HEK293 (cell line): ENCODE data around the gene NAP1L3.
A peak's percentile ranks its signal among the peaks of the same experiment; 100 is the strongest.

Experiments
- CTCF ChIA-PET: fragments of 350-600 bp; formaldehyde crosslinking; extraction: SDS; loops from one replicate; lab custom pipeline; 2021; ENCODE audit warnings: antibody characterized with exemption; lab: Yijun Ruan, JAX
- POLR2A ChIA-PET: fragments of 300-600 bp; formaldehyde crosslinking; extraction: SDS; loops from one replicate; lab custom pipeline; 2020; ENCODE audit warnings: antibody characterized with exemption, inconsistent platforms; lab: Yijun Ruan, JAX
- H3K27ac ChIP-seq: fragments of 200-500 bp; sonication (Bioruptor generic); 2 replicates; pipeline ENCODE4 v1.5.1; 2014; ENCODE audit warnings: low read depth, low read length, control low read depth, inconsistent platforms; ENCODE audit errors: extremely low read depth
- H3K36me3 ChIP-seq, 2 experiments: fragments of 200-500 bp in 1 of 2; sonication (Bioruptor generic) in 1 of 2; 1 replicate in 1 of 2; 2 replicates in 1 of 2; pipeline ENCODE4 v1.5.1; 2014 to 2017; ENCODE audit warnings: inconsistent platforms in 2 of 2, low read length in 2 of 2; ENCODE audit not compliant: control insufficient read depth in 2 of 2, insufficient read depth in 1 of 2
- H3K4me1 ChIP-seq: fragments of 200-500 bp; sonication (Bioruptor generic); 2 replicates; pipeline ENCODE4 v1.5.1; 2014; ENCODE audit warnings: mild to moderate bottlenecking, low read length, inconsistent platforms; ENCODE audit not compliant: control insufficient read depth, insufficient read depth
- H3K4me3 ChIP-seq: 2 replicates; pipeline ENCODE4 v1.5.1; 2011; ENCODE audit warnings: low read depth, mild to moderate bottlenecking, control low read depth, low read length, moderate library complexity
- H3K9me3 ChIP-seq: fragments of 200-500 bp; sonication (Bioruptor generic); 2 replicates; pipeline ENCODE4 v1.5.1; 2014; ENCODE audit warnings: low read depth, low read length, inconsistent platforms; ENCODE audit not compliant: control insufficient read depth, insufficient read depth
- EGR2 ChIP-seq: fragments of 450-650 bp; formaldehyde crosslinking; IDR thresholded peaks from 2 replicates; pipeline ENCODE4 v1.5.1; 2016; ENCODE audit warnings: low read depth, missing biosample characterization, missing genetic modification characterization
- GFI1B ChIP-seq: fragments of 450-650 bp; formaldehyde crosslinking; IDR thresholded peaks from 2 replicates; pipeline ENCODE4 v1.5.1; 2016; ENCODE audit warnings: missing biosample characterization, missing genetic modification characterization
- HOXC10 ChIP-seq: sonication (generic); formaldehyde crosslinking; IDR thresholded peaks from 2 replicates; pipeline ENCODE4 v1.8.1; 2023; ENCODE audit warnings: mild to moderate bottlenecking, missing genetic modification reagents
- MZF1 ChIP-seq: fragments of 450-650 bp; formaldehyde crosslinking; IDR thresholded peaks from 2 replicates; pipeline ENCODE4 v1.5.1; 2017; ENCODE audit warnings: missing biosample characterization, missing genetic modification characterization, borderline replicate concordance
- SP3 ChIP-seq: fragments of 450-650 bp; formaldehyde crosslinking; IDR thresholded peaks from 2 replicates; pipeline ENCODE4 v1.5.1; 2016; ENCODE audit warnings: missing biosample characterization, missing genetic modification characterization
- WT1 ChIP-seq: fragments of 450-650 bp; formaldehyde crosslinking; IDR thresholded peaks from 2 replicates; pipeline ENCODE4 v1.5.1; 2016; ENCODE audit warnings: missing biosample characterization, missing genetic modification characterization
- ZNF112 ChIP-seq: fragments of 450-650 bp; formaldehyde crosslinking; IDR thresholded peaks from 2 replicates; pipeline ENCODE4 v1.5.0; 2017; ENCODE audit warnings: missing biosample characterization, missing genetic modification characterization
- ZNF121 ChIP-seq: fragments of 450-650 bp; formaldehyde crosslinking; IDR thresholded peaks from 2 replicates; pipeline ENCODE4 v1.5.1; 2016; ENCODE audit warnings: missing biosample characterization, missing genetic modification characterization
- ZNF2 ChIP-seq: fragments of 450-650 bp; formaldehyde crosslinking; IDR thresholded peaks from 2 replicates; pipeline ENCODE4 v1.5.1; 2016; ENCODE audit warnings: missing biosample characterization, missing genetic modification characterization
- ZNF335 ChIP-seq: fragments of 450-650 bp; formaldehyde crosslinking; conservative IDR thresholded peaks from 2 replicates; pipeline ENCODE4 v1.5.1; 2016; ENCODE audit warnings: missing biosample characterization, missing genetic modification characterization
- ZNF426 ChIP-seq: fragments of 450-650 bp; formaldehyde crosslinking; IDR thresholded peaks from 2 replicates; pipeline ENCODE4 v1.5.1; 2017; ENCODE audit warnings: missing biosample characterization, missing genetic modification characterization, mild to moderate bottlenecking, inconsistent platforms, moderate library complexity
- ZNF549 ChIP-seq: fragments of 450-650 bp; IDR thresholded peaks from 2 replicates; pipeline ENCODE4 v1.5.1; 2018; ENCODE audit warnings: missing biosample characterization, missing genetic modification characterization, mild to moderate bottlenecking, inconsistent platforms, moderate library complexity
- ZNF600 ChIP-seq: fragments of 450-650 bp; formaldehyde crosslinking; IDR thresholded peaks from 2 replicates; pipeline ENCODE4 v1.5.1; 2016; ENCODE audit warnings: missing biosample characterization, missing genetic modification characterization
- ZNF629 ChIP-seq: fragments of 450-650 bp; formaldehyde crosslinking; IDR thresholded peaks from 2 replicates; pipeline ENCODE4 v1.5.1; 2017; ENCODE audit warnings: missing biosample characterization, missing genetic modification characterization
- ZNF658 ChIP-seq: fragments of 450-650 bp; formaldehyde crosslinking; IDR thresholded peaks from 2 replicates; pipeline ENCODE4; 2016; ENCODE audit warnings: missing biosample characterization, missing genetic modification characterization
- ZNF670 ChIP-seq: fragments of 450-650 bp; formaldehyde crosslinking; IDR thresholded peaks from 2 replicates; pipeline ENCODE4 v1.5.1; 2016; ENCODE audit warnings: missing biosample characterization, missing genetic modification characterization, low read depth
- ZNF701 ChIP-seq: fragments of 450-650 bp; formaldehyde crosslinking; IDR thresholded peaks from 2 replicates; pipeline ENCODE4 v1.5.1; 2016; ENCODE audit warnings: missing biosample characterization, missing genetic modification characterization
- ZNF768 ChIP-seq: fragments of 450-650 bp; formaldehyde crosslinking; IDR thresholded peaks from 2 replicates; pipeline ENCODE4 v1.5.1; 2018; ENCODE audit warnings: missing biosample characterization, mild to moderate bottlenecking, missing genetic modification characterization
- ZNF792 ChIP-seq: fragments of 450-650 bp; formaldehyde crosslinking; IDR thresholded peaks from 2 replicates; pipeline ENCODE4 v1.5.1; 2016; ENCODE audit warnings: missing biosample characterization, missing genetic modification characterization
- ZXDB ChIP-seq: fragments of 450-650 bp; formaldehyde crosslinking; IDR thresholded peaks from 2 replicates; pipeline ENCODE4 v1.5.1; 2016; ENCODE audit warnings: missing biosample characterization, missing genetic modification characterization
- TF ChIP-seq, protein P1 (sequence below): fragments of 450-650 bp; formaldehyde crosslinking; IDR thresholded peaks from 2 replicates; pipeline ENCODE4 v1.5.1; 2016; ENCODE audit warnings: missing biosample characterization, missing genetic modification characterization, low read depth
- TF ChIP-seq, protein P2 (sequence below): fragments of 450-650 bp; formaldehyde crosslinking; conservative IDR thresholded peaks from 2 replicates; pipeline ENCODE4 v1.5.1; 2016; ENCODE audit warnings: low read depth, missing biosample characterization, missing genetic modification characterization
- TF ChIP-seq, protein P3 (sequence below): fragments of 450-650 bp; formaldehyde crosslinking; IDR thresholded peaks from 2 replicates; pipeline ENCODE4 v1.5.1; 2016; ENCODE audit warnings: missing biosample characterization, missing genetic modification characterization
- TF ChIP-seq, protein P4 (sequence below): fragments of 450-650 bp; formaldehyde crosslinking; IDR thresholded peaks from 2 replicates; pipeline ENCODE4 v1.5.1; 2016; ENCODE audit warnings: missing biosample characterization, missing genetic modification characterization
- TF ChIP-seq, protein P5 (sequence below): fragments of 450-650 bp; formaldehyde crosslinking; IDR thresholded peaks from 2 replicates; pipeline ENCODE4 v1.5.1; 2017; ENCODE audit warnings: missing biosample characterization, missing genetic modification characterization

NAP1L3 gene

DNA sequence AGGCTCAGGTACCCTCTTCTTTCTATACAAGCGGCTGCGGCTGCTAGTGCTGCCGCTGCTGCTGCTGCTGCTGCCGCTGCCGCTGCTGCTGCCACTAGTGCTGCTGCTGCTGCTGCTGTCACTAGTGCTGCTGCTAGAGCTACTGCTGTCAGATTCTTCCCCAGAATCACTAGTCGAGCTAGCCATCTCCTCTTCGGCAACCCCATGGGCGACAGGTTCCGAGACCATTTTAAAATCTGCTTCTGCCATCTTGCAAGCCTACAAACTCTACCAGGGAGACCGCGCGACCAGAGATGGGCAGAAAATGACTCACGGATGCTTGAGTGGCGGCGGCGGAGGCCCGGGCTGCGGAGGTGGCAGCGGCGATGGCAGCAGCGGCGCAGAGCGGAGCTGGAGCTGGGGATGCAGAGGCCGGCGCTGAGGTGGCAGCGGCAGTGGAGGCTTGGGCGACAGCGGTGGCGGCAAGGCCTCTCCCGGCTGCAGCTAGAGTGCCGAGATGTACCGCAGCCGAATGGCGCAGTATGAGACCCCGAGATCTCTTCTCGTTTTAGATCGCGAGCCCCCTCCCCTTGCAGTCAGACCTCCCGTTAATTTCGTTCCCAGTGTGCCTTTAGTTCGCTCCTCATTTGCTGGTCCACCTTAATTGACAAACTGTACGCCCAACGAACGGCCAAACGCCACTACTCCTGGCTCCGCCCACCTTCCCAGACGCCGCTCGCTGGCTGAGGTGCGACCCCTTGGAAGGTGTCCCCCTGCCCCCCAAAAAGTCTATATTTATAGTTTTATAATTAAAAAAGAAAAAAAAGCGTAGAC is at the start of gene NAP1L3 (continued):
- TF ChIP-seq ZNF600 (tag by site-specific recombination), result no peak

DNA sequence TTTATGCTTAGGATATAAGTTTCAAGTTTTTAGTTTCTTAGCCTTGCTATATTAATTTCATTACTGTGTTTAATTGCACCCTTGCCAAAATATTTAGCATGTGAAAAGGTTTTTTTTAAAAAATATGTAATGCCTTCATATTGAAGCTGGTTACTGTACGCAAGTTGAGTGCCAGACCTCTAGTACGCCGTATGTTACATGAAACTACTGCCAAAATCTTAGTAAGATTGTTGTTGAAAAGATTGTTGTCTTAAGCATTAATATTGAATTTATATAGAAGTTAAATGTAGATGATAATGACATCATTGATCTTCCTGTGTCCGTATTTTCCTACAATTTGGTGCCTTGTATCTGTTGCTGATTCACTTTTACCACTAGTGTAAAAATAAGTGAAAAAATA is 37.7 kb upstream of the NAP1L3 start:
- H3K36me3 ChIP-seq, result no peaks in the 10 kb centered on the region
- POLR2A ChIA-PET, result no interaction called here
- TF ChIP-seq ZNF768 (tag by site-specific recombination) (no peak), ZNF335 (tag by site-specific recombination) (no peak)
- TF ChIP-seq, protein P1, sequence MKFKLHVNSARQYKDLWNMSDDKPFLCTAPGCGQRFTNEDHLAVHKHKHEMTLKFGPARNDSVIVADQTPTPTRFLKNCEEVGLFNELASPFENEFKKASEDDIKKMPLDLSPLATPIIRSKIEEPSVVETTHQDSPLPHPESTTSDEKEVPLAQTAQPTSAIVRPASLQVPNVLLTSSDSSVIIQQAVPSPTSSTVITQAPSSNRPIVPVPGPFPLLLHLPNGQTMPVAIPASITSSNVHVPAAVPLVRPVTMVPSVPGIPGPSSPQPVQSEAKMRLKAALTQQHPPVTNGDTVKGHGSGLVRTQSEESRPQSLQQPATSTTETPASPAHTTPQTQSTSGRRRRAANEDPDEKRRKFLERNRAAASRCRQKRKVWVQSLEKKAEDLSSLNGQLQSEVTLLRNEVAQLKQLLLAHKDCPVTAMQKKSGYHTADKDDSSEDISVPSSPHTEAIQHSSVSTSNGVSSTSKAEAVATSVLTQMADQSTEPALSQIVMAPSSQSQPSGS, result peak; percentile 44; the same call in 1 of the 2 replicates
- H3K4me1 ChIP-seq, result no peaks in the 10 kb centered on the region
- no peak overlapping the region for H3K4me3 ChIP-seq
- H3K27ac ChIP-seq, result no peak overlapping the region
- CTCF ChIA-PET, result no interaction called here
- H3K9me3 ChIP-seq, result no peaks in the 10 kb centered on the region

DNA sequence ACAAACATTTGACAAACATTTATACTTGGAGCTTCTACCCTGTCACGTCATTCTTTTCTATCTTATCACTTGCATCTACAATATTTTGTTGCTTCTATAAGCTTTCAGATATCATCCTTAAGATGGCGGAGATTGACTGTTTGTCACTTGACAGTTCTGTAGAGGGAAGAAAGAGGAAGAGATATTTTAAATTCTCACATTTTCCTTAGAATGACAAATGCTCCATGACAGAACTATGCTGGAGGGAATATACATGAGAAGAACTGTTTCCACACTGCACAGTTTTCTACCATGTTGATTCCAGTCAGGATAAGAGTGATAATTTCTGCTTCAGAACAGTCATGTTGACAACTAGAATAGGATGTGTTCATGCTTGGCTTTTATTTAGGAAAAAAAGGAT is 30.3 kb upstream of the NAP1L3 start:
- CTCF ChIA-PET, result interaction anchor here (0.7 kb wide), 1 partner anchor 17 kb away, joined by 3 read pairs; no protein-coding TSS in a partner anchor

DNA sequence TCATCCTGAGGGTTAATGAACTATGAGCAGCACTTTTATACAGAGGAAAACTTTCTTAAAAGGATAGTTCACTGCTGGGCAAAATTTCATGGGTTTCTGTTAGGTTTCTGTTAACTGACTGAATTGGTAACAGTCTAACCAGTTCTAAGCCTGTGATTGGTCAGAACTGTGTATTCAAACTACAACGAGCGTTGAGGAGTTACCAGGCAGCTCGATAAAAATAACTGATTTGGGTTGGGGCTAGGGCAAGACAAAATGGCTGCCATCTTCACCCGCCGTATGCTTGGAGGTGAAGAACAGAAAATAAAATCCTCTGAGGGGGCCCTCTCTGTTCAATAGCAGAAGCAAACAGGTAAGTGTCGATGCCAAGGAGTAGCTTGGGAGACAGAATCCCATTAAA is 22.6 kb upstream of the NAP1L3 start:
- no peak overlapping the region for H3K4me3 ChIP-seq
- ChIA-PET CTCF (interaction anchor here (0.6 kb wide), 1 partner anchor 17 kb away, joined by 3 read pairs; no protein-coding TSS in a partner anchor), POLR2A (no interaction called here)
- no peaks in the 10 kb centered on the region for H3K9me3 ChIP-seq
- H3K27ac ChIP-seq, result no peak overlapping the region
- H3K4me1 ChIP-seq, result no peaks in the 10 kb centered on the region
- H3K36me3 ChIP-seq, result no peaks in the 10 kb centered on the region
- TF ChIP-seq ZNF670 (tag by site-specific recombination), result no peak
- TF ChIP-seq ZNF658 (tag by site-specific recombination), result no peak
- TF ChIP-seq ZNF629 (tag by site-specific recombination), result no peak
- TF ChIP-seq, protein P2, sequence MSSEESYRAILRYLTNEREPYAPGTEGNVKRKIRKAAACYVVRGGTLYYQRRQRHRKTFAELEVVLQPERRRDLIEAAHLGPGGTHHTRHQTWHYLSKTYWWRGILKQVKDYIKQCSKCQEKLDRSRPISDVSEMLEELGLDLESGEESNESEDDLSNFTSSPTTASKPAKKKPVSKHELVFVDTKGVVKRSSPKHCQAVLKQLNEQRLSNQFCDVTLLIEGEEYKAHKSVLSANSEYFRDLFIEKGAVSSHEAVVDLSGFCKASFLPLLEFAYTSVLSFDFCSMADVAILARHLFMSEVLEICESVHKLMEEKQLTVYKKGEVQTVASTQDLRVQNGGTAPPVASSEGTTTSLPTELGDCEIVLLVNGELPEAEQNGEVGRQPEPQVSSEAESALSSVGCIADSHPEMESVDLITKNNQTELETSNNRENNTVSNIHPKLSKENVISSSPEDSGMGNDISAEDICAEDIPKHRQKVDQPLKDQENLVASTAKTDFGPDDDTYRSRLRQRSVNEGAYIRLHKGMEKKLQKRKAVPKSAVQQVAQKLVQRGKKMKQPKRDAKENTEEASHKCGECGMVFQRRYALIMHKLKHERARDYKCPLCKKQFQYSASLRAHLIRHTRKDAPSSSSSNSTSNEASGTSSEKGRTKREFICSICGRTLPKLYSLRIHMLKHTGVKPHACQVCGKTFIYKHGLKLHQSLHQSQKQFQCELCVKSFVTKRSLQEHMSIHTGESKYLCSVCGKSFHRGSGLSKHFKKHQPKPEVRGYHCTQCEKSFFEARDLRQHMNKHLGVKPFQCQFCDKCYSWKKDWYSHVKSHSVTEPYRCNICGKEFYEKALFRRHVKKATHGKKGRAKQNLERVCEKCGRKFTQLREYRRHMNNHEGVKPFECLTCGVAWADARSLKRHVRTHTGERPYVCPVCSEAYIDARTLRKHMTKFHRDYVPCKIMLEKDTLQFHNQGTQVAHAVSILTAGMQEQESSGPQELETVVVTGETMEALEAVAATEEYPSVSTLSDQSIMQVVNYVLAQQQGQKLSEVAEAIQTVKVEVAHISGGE, result no peak
- TF ChIP-seq ZNF112 (tag by site-specific recombination), result no peak
- TF ChIP-seq EGR2, result no peak
- TF ChIP-seq, protein P3, sequence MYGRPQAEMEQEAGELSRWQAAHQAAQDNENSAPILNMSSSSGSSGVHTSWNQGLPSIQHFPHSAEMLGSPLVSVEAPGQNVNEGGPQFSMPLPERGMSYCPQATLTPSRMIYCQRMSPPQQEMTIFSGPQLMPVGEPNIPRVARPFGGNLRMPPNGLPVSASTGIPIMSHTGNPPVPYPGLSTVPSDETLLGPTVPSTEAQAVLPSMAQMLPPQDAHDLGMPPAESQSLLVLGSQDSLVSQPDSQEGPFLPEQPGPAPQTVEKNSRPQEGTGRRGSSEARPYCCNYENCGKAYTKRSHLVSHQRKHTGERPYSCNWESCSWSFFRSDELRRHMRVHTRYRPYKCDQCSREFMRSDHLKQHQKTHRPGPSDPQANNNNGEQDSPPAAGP (tag by site-specific recombination), result no peak

More for the DNA sequence above, 30.3 kb upstream of the NAP1L3 start:
- Histone ChIP-seq H3K4me3 (no peak overlapping the region), H3K9me3 (peaks cover 3% of the 10 kb centered on the region; the same call in 1 of the 2 replicates), H3K27ac (no peak overlapping the region), H3K4me1 (no peaks in the 10 kb centered on the region), H3K36me3 (no peaks in the 10 kb centered on the region)
- no peak for TF ChIP-seq ZNF2 (tag by site-specific recombination)
- TF ChIP-seq, protein P4, sequence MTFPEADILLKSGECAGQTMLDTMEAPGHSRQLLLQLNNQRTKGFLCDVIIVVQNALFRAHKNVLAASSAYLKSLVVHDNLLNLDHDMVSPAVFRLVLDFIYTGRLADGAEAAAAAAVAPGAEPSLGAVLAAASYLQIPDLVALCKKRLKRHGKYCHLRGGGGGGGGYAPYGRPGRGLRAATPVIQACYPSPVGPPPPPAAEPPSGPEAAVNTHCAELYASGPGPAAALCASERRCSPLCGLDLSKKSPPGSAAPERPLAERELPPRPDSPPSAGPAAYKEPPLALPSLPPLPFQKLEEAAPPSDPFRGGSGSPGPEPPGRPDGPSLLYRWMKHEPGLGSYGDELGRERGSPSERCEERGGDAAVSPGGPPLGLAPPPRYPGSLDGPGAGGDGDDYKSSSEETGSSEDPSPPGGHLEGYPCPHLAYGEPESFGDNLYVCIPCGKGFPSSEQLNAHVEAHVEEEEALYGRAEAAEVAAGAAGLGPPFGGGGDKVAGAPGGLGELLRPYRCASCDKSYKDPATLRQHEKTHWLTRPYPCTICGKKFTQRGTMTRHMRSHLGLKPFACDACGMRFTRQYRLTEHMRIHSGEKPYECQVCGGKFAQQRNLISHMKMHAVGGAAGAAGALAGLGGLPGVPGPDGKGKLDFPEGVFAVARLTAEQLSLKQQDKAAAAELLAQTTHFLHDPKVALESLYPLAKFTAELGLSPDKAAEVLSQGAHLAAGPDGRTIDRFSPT (tag by site-specific recombination), result no peak
- TF ChIP-seq ZNF701 (tag by site-specific recombination), result no peak
- no peak for TF ChIP-seq SP3
- no peak for TF ChIP-seq ZNF792 (tag by site-specific recombination)
- TF ChIP-seq EGR2, result no peak
- TF ChIP-seq ZNF549 (tag by site-specific recombination), result no peak
- no peak for TF ChIP-seq HOXC10 (CRISPR knock-in tag)
- TF ChIP-seq ZNF335 (tag by site-specific recombination), result no peak
- TF ChIP-seq MZF1 (tag by site-specific recombination), result no peak
- no peak for TF ChIP-seq WT1 (tag by site-specific recombination)
- TF ChIP-seq ZNF121 (tag by site-specific recombination), result no peak
- no peak for TF ChIP-seq ZXDB (tag by site-specific recombination)
- TF ChIP-seq, protein P5, sequence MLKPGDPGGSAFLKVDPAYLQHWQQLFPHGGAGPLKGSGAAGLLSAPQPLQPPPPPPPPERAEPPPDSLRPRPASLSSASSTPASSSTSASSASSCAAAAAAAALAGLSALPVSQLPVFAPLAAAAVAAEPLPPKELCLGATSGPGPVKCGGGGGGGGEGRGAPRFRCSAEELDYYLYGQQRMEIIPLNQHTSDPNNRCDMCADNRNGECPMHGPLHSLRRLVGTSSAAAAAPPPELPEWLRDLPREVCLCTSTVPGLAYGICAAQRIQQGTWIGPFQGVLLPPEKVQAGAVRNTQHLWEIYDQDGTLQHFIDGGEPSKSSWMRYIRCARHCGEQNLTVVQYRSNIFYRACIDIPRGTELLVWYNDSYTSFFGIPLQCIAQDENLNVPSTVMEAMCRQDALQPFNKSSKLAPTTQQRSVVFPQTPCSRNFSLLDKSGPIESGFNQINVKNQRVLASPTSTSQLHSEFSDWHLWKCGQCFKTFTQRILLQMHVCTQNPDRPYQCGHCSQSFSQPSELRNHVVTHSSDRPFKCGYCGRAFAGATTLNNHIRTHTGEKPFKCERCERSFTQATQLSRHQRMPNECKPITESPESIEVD, result no peak
- TF ChIP-seq GFI1B (tag by site-specific recombination), result no peak
- no peak for TF ChIP-seq ZNF426 (tag by site-specific recombination)
- POLR2A ChIA-PET, result no interaction called here
